Measurements from ENCODE around the gene MYMK. TPM values are rescaled to one million over a fixed set of nuclear protein-coding genes. Genes with fewer than 3 reads are reported as not detected.
A peak's percentile ranks its signal among the peaks of the same experiment; 100 is the strongest.

Gene MYMK
- total RNA-seq, 1 donor from 2014 or later, result not detected

GRCh38 chr9:133547116-133547515 lies 22.4 kb upstream of the MYMK start:
- no peak for DNase-seq (ENCODE audit: low spot score in 2 of 2, unreplicated experiment in 2 of 2)
- no peaks in the 10 kb centered on the region for H3K27me3 Mint-ChIP-seq (ENCODE audit: low read depth)
- no peak overlapping the region for H3K27ac Mint-ChIP-seq
- TF ChIP-seq CTCF (IDR thresholded peaks at IDR 0.05; ENCODE audit: unreplicated experiment), result no peak
- peaks cover 20% of the 10 kb centered on the region for H3K4me1 Mint-ChIP-seq
- H3K9me3 Mint-ChIP-seq, result no peaks in the 10 kb centered on the region
- H3K36me3 Mint-ChIP-seq, result peaks cover 3% of the 10 kb centered on the region
- no peak overlapping the region for H3K4me3 Mint-ChIP-seq

GRCh38 chr9:133546287-133546680 lies 21.5 kb upstream of the MYMK start:
- no peaks in the 10 kb centered on the region for H3K9me3 Mint-ChIP-seq
- peaks cover 3% of the 10 kb centered on the region for H3K36me3 Mint-ChIP-seq
- H3K27ac Mint-ChIP-seq, result no peak overlapping the region
- no peak overlapping the region for H3K4me3 Mint-ChIP-seq
- peaks cover 20% of the 10 kb centered on the region for H3K4me1 Mint-ChIP-seq
- no peak for TF ChIP-seq CTCF (IDR thresholded peaks at IDR 0.05; ENCODE audit: unreplicated experiment)
- no peak for DNase-seq (ENCODE audit: low spot score in 2 of 2, unreplicated experiment in 2 of 2)
- no peaks in the 10 kb centered on the region for H3K27me3 Mint-ChIP-seq (ENCODE audit: low read depth)

DNA sequence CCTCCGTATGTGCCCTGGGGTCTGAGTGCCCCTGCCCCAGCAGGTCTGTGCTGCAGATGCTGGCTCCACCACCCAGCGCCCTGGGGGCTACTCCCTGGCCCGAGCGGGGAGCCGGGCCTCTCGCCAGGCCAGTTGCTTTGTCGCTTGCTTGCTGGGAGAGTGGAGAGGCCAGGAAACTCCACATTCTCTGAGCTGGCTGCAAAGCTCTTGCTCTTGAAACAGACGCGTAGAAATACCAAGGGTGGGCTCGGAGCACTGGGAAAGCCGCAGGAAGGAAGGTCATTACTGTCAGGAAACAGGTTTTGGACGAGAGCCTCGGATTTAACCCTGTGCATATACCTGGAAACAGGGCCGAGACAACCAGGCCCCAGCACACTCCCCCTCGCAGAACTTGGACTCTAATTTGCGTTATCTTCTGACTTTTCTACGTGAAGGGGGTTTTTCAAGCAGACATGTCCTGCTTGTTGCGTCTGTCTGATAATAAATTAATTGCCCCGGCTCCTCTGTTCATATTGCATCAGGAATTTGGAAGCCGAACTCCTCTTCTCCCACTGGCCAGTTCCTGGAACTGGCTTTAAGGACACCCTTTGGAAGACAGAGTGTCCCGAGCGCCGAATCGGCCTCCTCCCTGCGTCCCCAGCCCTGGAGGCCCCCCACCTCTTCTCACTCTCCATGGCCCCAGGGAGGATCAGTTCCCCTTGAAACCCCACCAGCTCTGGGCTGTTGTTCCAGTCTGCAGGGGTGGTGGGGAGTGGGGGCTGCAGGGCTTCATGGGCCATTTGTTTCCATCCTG lies 20.9 kb upstream of the MYMK start:
- Mint-ChIP-seq H3K4me3 (no peak overlapping the region), H3K27ac (peak overlapping the region; percentile 79), H3K9me3 (no peaks in the 10 kb centered on the region), H3K27me3 (ENCODE audit: low read depth) (no peaks in the 10 kb centered on the region), H3K4me1 (peaks cover 20% of the 10 kb centered on the region), H3K36me3 (peaks cover 3% of the 10 kb centered on the region)
- no peak for DNase-seq (ENCODE audit: low spot score in 2 of 2, unreplicated experiment in 2 of 2)
- TF ChIP-seq CTCF (IDR thresholded peaks at IDR 0.05; ENCODE audit: unreplicated experiment), result no peak

DNA sequence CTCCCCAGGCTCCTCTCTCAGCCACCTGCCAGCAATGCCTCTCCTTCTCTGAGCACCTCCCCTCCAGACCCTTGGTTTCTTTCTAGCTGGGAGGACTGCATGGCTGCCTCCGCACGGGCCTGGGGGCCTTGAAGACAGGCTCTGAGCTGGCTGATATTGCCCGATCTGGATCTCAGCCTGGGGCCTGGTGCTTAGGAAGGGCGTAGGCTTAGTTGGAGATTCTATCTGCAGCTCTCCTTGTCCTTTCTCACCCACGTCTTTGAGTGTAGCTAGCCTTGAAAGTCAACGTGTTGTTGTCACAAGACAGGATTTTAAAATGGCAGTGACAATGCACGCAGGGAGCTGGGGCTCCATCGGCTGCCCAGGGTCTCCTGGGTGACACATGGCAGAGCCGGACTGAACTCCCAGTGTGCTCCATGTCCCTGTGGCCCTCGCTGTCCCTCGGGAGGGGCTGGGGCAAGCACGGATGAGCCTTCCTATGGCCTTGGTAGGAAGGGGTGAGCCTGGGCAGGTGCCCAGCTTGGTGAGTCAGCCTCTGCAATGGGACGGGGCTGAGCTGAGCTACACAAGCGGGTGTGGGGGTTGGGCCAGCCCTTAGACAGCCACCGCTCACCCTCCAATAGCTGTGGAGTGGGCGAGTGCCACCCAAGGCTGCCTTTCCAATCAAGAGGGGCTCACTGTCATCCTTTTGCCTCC lies 19.2 kb upstream of the MYMK start:
- H3K9me3 Mint-ChIP-seq, result no peaks in the 10 kb centered on the region
- peaks cover 24% of the 10 kb centered on the region for H3K4me1 Mint-ChIP-seq
- DNase-seq (ENCODE audit: low spot score in 2 of 2, unreplicated experiment in 2 of 2), result no peak
- no peaks in the 10 kb centered on the region for H3K27me3 Mint-ChIP-seq (ENCODE audit: low read depth)
- H3K4me3 Mint-ChIP-seq, result no peak overlapping the region
- H3K36me3 Mint-ChIP-seq, result peaks cover 3% of the 10 kb centered on the region
- no peak for TF ChIP-seq CTCF (IDR thresholded peaks at IDR 0.05; ENCODE audit: unreplicated experiment)
- H3K27ac Mint-ChIP-seq, result no peak overlapping the region

DNA sequence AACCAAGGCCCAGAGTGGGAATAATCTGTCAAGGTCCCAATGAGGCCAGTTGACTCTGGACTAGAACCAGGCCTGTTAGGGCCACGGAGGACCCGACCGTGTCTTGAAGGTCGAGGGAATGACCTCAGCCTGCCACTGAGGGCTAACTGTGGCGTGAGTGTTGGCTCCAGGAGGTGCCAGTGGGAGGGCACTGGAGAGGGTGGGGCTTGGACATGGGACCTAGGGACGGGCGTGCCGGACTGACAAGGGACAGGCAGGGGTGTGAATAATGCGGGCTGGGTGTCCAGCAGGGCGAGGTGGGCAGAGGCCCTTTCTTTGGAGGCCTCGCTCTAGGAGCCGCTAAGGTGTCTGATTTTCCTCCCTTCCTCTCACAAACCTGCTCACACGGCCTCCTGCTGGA lies 17.2 kb upstream of the MYMK start:
- no peak for TF ChIP-seq CTCF (IDR thresholded peaks at IDR 0.05; ENCODE audit: unreplicated experiment)
- H3K36me3 Mint-ChIP-seq, result no peaks in the 10 kb centered on the region

More for the DNA sequence above, 17.2 kb upstream of the MYMK start:
- no peak overlapping the region for H3K27ac Mint-ChIP-seq
- no peaks in the 10 kb centered on the region for H3K27me3 Mint-ChIP-seq (ENCODE audit: low read depth)
- peaks cover 24% of the 10 kb centered on the region for H3K4me1 Mint-ChIP-seq
- no peaks in the 10 kb centered on the region for H3K9me3 Mint-ChIP-seq
- no peak for DNase-seq (ENCODE audit: low spot score in 2 of 2, unreplicated experiment in 2 of 2)
- H3K4me3 Mint-ChIP-seq, result no peak overlapping the region
